Bronchial epithelial cell (primary cell): ENCODE data around the gene ZNF529. TPM values are rescaled to one million over a fixed set of nuclear protein-coding genes. Genes with fewer than 3 reads are reported as not detected.
A peak's percentile ranks its signal among the peaks of the same experiment; 100 is the strongest.

Experiments used
- DNase-seq: peaks from one replicate; pipeline ENCODE4 v3.0.0-alpha.2; 2010; ENCODE audit warnings: low read depth
- FAIRE-seq: peaks from 2 replicates; lab custom pipeline; 2011; peaks lifted over from hg19 to GRCh38; lab: Jason Lieb, UNC
- H3K27me3 ChIP-seq: 2 replicates; pipeline ENCODE4 v1.5.1; 2011; ENCODE audit warnings: low read length; ENCODE audit not compliant: control insufficient read depth, insufficient read depth
- H3K36me3 ChIP-seq: 2 replicates; pipeline ENCODE4 v1.5.1; 2011; ENCODE audit warnings: low read length; ENCODE audit not compliant: control insufficient read depth, insufficient read depth
- H3K4me3 ChIP-seq: 2 replicates; pipeline ENCODE4 v1.5.1; 2011; ENCODE audit warnings: mild to moderate bottlenecking, low read depth, low read length, control low read depth
- CTCF ChIP-seq: IDR thresholded peaks from 2 replicates; pipeline ENCODE4 v1.5.1; 2011; ENCODE audit warnings: mild to moderate bottlenecking, moderate library complexity, low read length, control low read depth, inconsistent platforms; ENCODE audit not compliant: insufficient read depth, severe bottlenecking
- total RNA-seq: library from RNA; depleted of rRNA; stranded (reverse); fragments of >200 nt; gene quantifications from 2 replicates; pipeline ENCODE4 v1.2.1, GENCODE V29; 2014

The ZNF529 gene
- total RNA-seq, 1 donor from 2014 or later, result 7.6 TPM

- no peak for DNase-seq
- FAIRE-seq, result no peak
- H3K27me3 ChIP-seq, result no peaks in the 10 kb centered on the region
- peaks cover 9% of the 10 kb centered on the region for H3K36me3 ChIP-seq
- no peak for TF ChIP-seq CTCF
- H3K4me3 ChIP-seq, result no peak overlapping the region
These were observed 4.3 kb upstream of the ZNF529 start for GRCh38 chr19:36577271-36577996.

GRCh38 chr19:36574741-36575140 lies 1.6 kb upstream of the ZNF529 start:
- Histone ChIP-seq H3K27me3 (no peaks in the 10 kb centered on the region), H3K36me3 (peaks cover 10% of the 10 kb centered on the region), H3K4me3 (peak overlapping the region; percentile 62)
- FAIRE-seq (no peak), DNase-seq (no peak)
- no peak for TF ChIP-seq CTCF

- Histone ChIP-seq H3K4me3 (peak overlapping the region; percentile 62), H3K36me3 (peaks cover 8% of the 10 kb centered on the region), H3K27me3 (no peaks in the 10 kb centered on the region)
- FAIRE-seq (no peak), DNase-seq (peak; percentile 33)
- TF ChIP-seq CTCF, result no peak
These were observed 1.0 kb upstream of the ZNF529 start for GRCh38 chr19:36573895-36574720.

GRCh38 chr19:36572593-36573019 lies 486 bp downstream of the ZNF529 start:
- Histone ChIP-seq H3K4me3 (peak overlapping the region; percentile 62), H3K36me3 (peaks cover 5% of the 10 kb centered on the region), H3K27me3 (no peaks in the 10 kb centered on the region)
- no peak for TF ChIP-seq CTCF
- DNase-seq, result no peak
- no peak for FAIRE-seq

- no peaks in the 10 kb centered on the region for H3K27me3 ChIP-seq
- no peak for TF ChIP-seq CTCF
- DNase-seq (no peak), FAIRE-seq (no peak)
- H3K36me3 ChIP-seq, result peaks cover 2% of the 10 kb centered on the region
- H3K4me3 ChIP-seq, result no peak overlapping the region
These were observed 8.7 kb downstream of the ZNF529 start for GRCh38 chr19:36564391-36564790.
